ENCODE data around the gene RINL.
A peak's percentile ranks its signal among the peaks of the same experiment; 100 is the strongest.

The RINL gene

DNA sequence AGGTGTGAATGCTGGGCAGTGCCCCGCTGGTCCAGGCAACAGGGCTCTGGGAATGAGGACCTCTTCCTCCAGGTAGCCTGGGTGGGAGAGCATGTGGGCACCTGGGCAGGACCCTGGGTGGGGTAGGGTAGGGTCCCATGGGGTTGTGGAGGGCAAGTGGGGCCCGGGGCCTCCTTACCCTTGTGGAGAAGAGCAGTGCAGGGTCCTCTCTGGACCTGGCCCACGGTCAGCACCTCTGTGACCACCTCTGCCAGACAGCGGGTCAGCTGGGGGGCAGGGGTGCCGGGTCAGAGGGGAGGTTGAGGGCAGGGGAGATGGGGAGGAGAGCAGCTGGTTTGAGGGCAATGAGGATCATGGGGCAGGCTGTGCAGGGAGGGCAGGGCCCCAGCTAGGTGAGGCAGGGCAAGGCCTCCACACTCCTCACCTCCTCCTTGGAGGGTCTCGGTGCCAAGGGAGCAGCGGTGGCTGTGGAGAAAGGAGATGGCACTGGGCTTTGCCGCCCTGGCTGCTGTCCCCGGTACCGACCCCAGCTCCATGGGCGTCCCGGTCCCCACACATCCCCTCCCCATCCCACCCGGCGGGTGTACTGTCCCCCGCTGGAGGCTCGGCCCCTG lies 33.4 kb upstream of the RINL start:
- Mint-ChIP-seq H3K27ac (no peak overlapping the region), H3K4me3 (no peak overlapping the region), H3K4me1 (peaks cover 14% of the 10 kb centered on the region), H3K27me3 (no peaks in the 10 kb centered on the region), H3K9me3 (no peaks in the 10 kb centered on the region), H3K36me3 (ENCODE audit: low read depth) (peaks cover 9% of the 10 kb centered on the region)
- DNase-seq (no peak), ATAC-seq (no peak)

DNA sequence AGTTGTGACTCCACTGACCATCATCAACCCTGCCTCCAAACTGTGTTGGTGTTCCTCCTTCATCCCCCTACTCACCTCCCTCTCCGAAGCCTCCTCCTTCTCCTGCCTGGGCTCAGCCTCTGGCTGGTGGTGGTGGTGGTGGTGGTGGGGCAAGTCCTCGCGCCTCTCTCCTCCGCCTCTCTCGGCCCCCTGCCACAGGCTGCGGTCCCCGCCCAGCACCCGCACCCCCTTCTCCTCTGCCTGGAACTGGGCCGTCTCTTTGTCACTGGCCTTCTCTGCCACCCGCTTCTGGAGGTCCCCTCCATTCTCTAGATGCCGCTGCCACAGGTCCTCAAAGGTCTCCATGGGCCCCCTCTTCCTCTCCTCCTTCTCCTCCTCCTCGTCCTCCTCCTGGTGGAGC lies 32.4 kb upstream of the RINL start:
- ATAC-seq (no peak), DNase-seq (no peak)
- no peak overlapping the region for H3K27ac Mint-ChIP-seq
- H3K27me3 Mint-ChIP-seq, result no peaks in the 10 kb centered on the region
- peaks cover 12% of the 10 kb centered on the region for H3K36me3 Mint-ChIP-seq (ENCODE audit: low read depth)
- H3K9me3 Mint-ChIP-seq, result no peaks in the 10 kb centered on the region
- H3K4me1 Mint-ChIP-seq, result peaks cover 14% of the 10 kb centered on the region
- H3K4me3 Mint-ChIP-seq, result no peak overlapping the region

DNA sequence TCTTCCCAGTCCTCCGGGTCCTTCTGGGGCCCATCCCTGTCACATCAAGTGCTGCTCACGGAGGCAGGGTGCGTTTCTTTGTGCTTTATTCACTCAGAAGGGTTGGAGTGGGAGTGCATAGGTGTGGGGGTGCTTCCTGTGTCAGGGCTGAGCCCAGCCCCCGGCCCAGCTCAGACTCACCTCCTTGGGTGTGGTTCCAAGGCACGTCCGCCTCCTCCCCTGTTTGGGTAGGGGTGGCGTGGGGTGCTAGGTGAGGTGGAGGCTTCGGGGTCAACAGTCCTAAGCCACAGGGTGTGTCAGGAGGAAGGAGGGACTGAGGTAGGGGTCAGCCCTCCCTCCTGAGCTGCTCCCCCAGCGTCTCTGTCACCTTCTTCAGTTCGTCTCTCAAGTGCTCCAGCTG lies 30.8 kb upstream of the RINL start:
- ATAC-seq (no peak), DNase-seq (no peak)
- no peak overlapping the region for H3K4me3 Mint-ChIP-seq

DNA sequence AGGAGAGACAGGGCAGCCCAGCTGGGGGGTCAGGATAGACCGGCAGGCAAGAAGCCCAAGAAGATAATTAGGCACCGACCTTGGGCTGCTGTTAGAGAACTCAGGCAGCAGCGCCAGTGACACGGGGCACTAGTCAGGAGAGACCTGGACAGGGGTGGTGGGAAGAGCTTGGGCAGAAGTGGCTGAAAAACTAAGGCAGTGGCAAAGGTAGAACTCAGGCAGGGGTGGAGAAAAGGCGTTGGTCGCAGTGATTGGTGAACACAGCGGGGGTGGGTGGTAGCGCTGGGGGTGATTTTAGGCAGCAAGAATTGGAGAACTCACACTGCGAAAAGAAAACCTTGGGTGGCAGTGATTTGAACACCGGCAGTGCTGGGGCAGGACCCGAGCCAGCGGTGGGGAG lies 29.6 kb upstream of the RINL start:
- ATAC-seq (no peak), DNase-seq (no peak)
- Mint-ChIP-seq H3K4me3 (no peak overlapping the region), H3K9me3 (no peaks in the 10 kb centered on the region), H3K27ac (no peak overlapping the region), H3K27me3 (no peaks in the 10 kb centered on the region), H3K4me1 (peaks cover 17% of the 10 kb centered on the region), H3K36me3 (ENCODE audit: low read depth) (peaks cover 26% of the 10 kb centered on the region)

More for the DNA sequence above, 30.8 kb upstream of the RINL start:
- Mint-ChIP-seq H3K36me3 (ENCODE audit: low read depth) (peaks cover 23% of the 10 kb centered on the region), H3K27me3 (no peaks in the 10 kb centered on the region), H3K4me1 (peaks cover 21% of the 10 kb centered on the region), H3K27ac (no peak overlapping the region), H3K9me3 (no peaks in the 10 kb centered on the region)

DNA sequence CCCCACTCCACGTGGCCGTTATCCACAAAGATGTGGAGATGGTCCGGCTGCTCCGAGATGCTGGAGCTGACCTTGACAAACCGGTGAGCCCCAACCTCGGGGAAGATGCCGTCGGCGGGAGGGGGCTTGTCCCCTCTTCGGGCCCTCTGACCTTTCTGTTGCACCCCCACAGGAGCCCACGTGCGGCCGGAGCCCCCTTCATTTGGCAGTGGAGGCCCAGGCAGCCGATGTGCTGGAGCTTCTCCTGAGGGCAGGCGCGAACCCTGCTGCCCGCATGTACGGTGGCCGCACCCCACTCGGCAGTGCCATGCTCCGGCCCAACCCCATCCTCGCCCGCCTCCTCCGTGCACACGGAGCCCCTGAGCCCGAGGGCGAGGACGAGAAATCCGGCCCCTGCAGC lies 29.2 kb upstream of the RINL start:
- H3K4me3 Mint-ChIP-seq, result no peak overlapping the region
- no peaks in the 10 kb centered on the region for H3K9me3 Mint-ChIP-seq
- DNase-seq, result no peak
- H3K27ac Mint-ChIP-seq, result no peak overlapping the region
- H3K4me1 Mint-ChIP-seq, result peaks cover 15% of the 10 kb centered on the region
- peaks cover 27% of the 10 kb centered on the region for H3K36me3 Mint-ChIP-seq (ENCODE audit: low read depth)
- ATAC-seq, result no peak
- no peaks in the 10 kb centered on the region for H3K27me3 Mint-ChIP-seq

DNA sequence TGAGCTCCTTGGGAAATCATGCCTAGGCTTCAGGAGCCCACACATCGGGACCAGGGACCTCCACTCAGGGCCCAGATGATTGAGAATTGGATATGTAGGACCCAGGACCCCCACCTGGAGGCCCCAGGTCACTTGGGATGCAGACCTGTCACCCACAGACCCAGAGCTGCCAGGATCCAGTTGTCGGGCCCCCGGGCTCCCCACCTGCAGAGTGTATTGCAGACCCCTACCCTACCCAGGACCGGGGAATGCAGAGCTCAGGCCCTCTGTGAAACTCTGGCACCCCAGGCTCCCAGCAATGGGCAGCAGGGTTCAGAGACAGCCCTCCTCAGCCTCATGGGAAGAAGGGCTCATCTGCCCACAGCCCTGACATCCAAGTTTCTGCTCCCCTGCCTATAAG lies 27.5 kb upstream of the RINL start:
- H3K27me3 Mint-ChIP-seq, result no peaks in the 10 kb centered on the region
- no peak overlapping the region for H3K27ac Mint-ChIP-seq

DNA sequence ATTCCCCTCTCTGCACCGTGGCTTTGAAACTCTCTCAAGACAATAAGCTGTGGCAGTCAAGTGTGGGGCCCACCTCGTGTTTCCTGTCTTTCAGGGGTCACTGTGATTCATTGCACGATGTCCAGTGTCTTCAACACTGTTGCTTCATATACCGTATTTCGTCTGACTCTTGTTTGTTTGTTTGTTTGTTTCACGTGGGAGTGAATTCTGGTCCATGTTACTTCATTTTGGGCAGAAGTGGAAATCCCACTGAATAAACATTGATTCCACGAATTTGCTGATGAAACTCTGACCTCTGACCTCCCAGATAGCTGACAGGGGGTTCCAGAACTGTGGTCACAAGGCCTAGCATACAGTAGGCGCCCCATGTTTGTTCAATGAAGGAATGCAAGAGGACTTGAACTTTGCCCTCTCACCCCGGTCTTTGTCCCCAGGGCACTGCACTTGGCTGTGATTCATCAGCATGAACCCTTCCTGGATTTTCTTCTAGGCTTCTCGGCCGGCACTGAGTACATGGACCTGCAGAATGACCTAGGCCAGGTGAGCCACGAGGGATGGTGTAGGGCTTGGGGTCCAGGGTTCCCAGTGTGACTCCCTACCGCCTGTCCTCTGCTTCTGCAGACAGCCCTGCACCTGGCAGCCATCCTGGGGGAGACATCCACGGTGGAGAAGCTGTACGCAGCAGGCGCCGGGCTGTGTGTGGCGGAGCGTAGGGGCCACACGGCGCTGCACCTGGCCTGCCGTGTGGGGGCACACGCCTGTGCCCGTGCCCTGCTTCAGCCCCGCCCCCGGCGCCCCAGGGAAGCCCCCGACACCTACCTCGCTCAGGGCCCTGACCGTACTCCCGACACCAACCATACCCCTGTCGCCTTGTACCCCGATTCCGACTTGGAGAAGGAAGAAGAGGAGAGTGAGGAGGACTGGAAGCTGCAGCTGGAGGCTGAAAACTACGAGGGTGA lies 26.8 kb upstream of the RINL start:
- H3K9me3 Mint-ChIP-seq, result peaks cover 4% of the 10 kb centered on the region
- H3K27me3 Mint-ChIP-seq, result no peaks in the 10 kb centered on the region
- no peak overlapping the region for H3K27ac Mint-ChIP-seq
- peaks cover 38% of the 10 kb centered on the region for H3K36me3 Mint-ChIP-seq (ENCODE audit: low read depth)
- peaks cover 33% of the 10 kb centered on the region for H3K4me1 Mint-ChIP-seq
- DNase-seq (no peak), ATAC-seq (no peak)
- H3K4me3 Mint-ChIP-seq, result peak overlapping the region; percentile 4

More for the DNA sequence above, 27.5 kb upstream of the RINL start:
- Mint-ChIP-seq H3K4me3 (no peak overlapping the region), H3K4me1 (peaks cover 29% of the 10 kb centered on the region), H3K9me3 (peaks cover 4% of the 10 kb centered on the region), H3K36me3 (ENCODE audit: low read depth) (peaks cover 34% of the 10 kb centered on the region)
- no peak for ATAC-seq
- no peak for DNase-seq

GRCh38 chr19:38901683-38902082 lies 23.6 kb upstream of the RINL start:
- H3K27ac Mint-ChIP-seq, result peak overlapping the region; percentile 22
- peaks cover 30% of the 10 kb centered on the region for H3K36me3 Mint-ChIP-seq (ENCODE audit: low read depth)
- H3K27me3 Mint-ChIP-seq, result no peaks in the 10 kb centered on the region
- H3K4me3 Mint-ChIP-seq, result peak overlapping the region; percentile 98
- peaks cover 49% of the 10 kb centered on the region for H3K4me1 Mint-ChIP-seq
- DNase-seq (no peak), ATAC-seq (no peak)
- H3K9me3 Mint-ChIP-seq, result peaks cover 4% of the 10 kb centered on the region

GRCh38 chr19:38900743-38901190 lies 22.7 kb upstream of the RINL start:
- Mint-ChIP-seq H3K36me3 (ENCODE audit: low read depth) (peaks cover 26% of the 10 kb centered on the region), H3K9me3 (peaks cover 4% of the 10 kb centered on the region), H3K27ac (peak overlapping the region; percentile 93), H3K4me3 (peak overlapping the region; percentile 98), H3K4me1 (peaks cover 49% of the 10 kb centered on the region), H3K27me3 (no peaks in the 10 kb centered on the region)
- no peak for DNase-seq
- ATAC-seq, result no peak

- H3K27ac Mint-ChIP-seq, result peak overlapping the region; percentile 93
- DNase-seq (no peak), ATAC-seq (no peak)
- no peaks in the 10 kb centered on the region for H3K27me3 Mint-ChIP-seq
- peaks cover 23% of the 10 kb centered on the region for H3K36me3 Mint-ChIP-seq (ENCODE audit: low read depth)
- H3K4me1 Mint-ChIP-seq, result peaks cover 49% of the 10 kb centered on the region
- peak overlapping the region; percentile 98 for H3K4me3 Mint-ChIP-seq
- H3K9me3 Mint-ChIP-seq, result peaks cover 4% of the 10 kb centered on the region
Measured at GRCh38 chr19:38900202-38900629, 22.1 kb upstream of the RINL start.

DNA sequence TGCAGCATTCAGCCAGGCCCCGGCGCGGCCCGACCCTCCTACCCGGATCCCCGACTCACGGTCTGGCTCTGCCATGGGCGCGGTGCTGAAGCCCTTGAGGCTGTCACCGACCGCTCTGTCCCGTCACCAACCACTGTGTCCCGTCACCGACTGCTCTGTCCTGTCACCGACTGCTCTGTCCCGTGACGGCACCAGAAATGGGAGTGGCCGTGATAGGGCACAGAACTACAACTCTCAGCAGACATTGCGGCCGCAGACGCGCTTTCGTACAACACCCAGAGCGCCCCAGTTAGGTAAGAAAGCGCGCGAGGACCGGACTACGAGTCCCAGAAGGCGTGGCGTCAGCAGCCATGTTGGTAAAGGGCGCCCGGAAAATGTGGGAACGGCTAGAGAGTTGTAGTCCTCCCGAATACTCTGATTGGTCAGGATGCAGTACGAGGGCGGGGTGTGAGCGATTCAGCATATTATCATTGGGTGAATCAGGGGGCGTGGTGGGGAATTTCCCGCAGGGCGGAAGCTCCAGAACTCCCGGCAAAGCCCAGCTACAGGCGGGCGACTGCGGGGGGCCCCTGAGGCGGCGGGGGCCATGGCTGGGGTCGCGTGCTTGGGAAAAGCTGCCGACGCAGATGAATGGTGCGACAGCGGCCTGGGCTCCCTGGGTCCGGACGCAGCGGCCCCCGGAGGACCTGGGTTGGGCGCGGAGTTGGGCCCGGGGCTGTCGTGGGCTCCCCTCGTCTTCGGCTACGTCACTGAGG lies 21.5 kb upstream of the RINL start, which contains the start of the genes NFKBIB and SIRT2:
Gene NFKBIB, plus strand, starts transcription at position 523 of the 755 bp plus-strand sequence. Its CDS starts 64 bp downstream, at position 587.
Gene SIRT2, minus strand, starts transcription at position 172 of the 755 bp plus-strand sequence. Its CDS starts 97 bp downstream, at position 75.
- H3K9me3 Mint-ChIP-seq, result peaks cover 4% of the 10 kb centered on the region
- H3K4me1 Mint-ChIP-seq, result peaks cover 49% of the 10 kb centered on the region
- peak; percentile 96 for ATAC-seq

GRCh38 chr19:38898788-38899446 lies 20.8 kb upstream of the RINL start:
- DNase-seq (no peak), ATAC-seq (no peak)
- Mint-ChIP-seq H3K27ac (peak overlapping the region; percentile 93), H3K9me3 (peaks cover 4% of the 10 kb centered on the region), H3K4me3 (peak overlapping the region; percentile 98), H3K36me3 (ENCODE audit: low read depth) (peaks cover 15% of the 10 kb centered on the region), H3K27me3 (no peaks in the 10 kb centered on the region), H3K4me1 (peaks cover 42% of the 10 kb centered on the region)

More for the DNA sequence above, 21.5 kb upstream of the RINL start, which contains the start of the genes NFKBIB and SIRT2:
- peak; percentile 98 for DNase-seq
- Mint-ChIP-seq H3K27me3 (no peaks in the 10 kb centered on the region), H3K4me3 (peak within 1 kb of the TSS; percentile 98), H3K36me3 (ENCODE audit: low read depth) (peaks cover 21% of the 10 kb centered on the region), H3K27ac (peak within 1 kb of the TSS; percentile 93)

GRCh38 chr19:38894968-38895367 lies 16.9 kb upstream of the RINL start:
- ATAC-seq, result no peak
- no peak for DNase-seq
- no peaks in the 10 kb centered on the region for H3K27me3 Mint-ChIP-seq
- H3K36me3 Mint-ChIP-seq (ENCODE audit: low read depth), result peaks cover 3% of the 10 kb centered on the region
- peaks cover 19% of the 10 kb centered on the region for H3K4me1 Mint-ChIP-seq
- no peaks in the 10 kb centered on the region for H3K9me3 Mint-ChIP-seq
- H3K4me3 Mint-ChIP-seq, result no peak overlapping the region
- H3K27ac Mint-ChIP-seq, result no peak overlapping the region

DNA sequence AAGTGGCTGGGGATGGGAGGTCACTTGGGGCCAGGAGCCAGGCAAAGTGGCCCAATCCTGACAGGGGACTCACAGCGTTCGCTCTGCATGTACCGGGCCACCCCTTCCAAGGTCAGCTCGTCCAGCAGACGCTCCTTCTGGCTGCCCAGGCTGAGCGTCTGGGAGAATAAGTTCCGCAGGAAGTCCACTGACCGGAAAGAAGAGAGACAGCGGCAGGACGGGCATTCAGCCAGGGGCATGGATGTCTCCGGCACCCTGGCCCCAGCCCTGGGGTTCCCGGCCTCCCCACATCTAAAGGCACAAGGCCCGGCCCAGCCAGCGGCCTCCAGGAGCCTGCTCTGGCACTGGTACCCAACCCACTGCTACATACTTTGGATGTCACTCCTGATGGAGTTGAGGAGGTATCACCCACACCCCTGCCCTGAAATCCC lies 15.3 kb upstream of the RINL start:
- H3K27ac Mint-ChIP-seq, result no peak overlapping the region

More for the DNA sequence above, 15.3 kb upstream of the RINL start:
- DNase-seq (no peak), ATAC-seq (no peak)
- Mint-ChIP-seq H3K27me3 (no peaks in the 10 kb centered on the region), H3K36me3 (ENCODE audit: low read depth) (peaks cover 5% of the 10 kb centered on the region), H3K4me3 (no peak overlapping the region), H3K4me1 (peaks cover 9% of the 10 kb centered on the region), H3K9me3 (no peaks in the 10 kb centered on the region)
